Gastrocnemius medialis (tissue), 4 donors: ENCODE data around the gene MED23.

ENCODE experiments used
- CTCF ChIP-seq, 5 experiments: fragments of 450-650 bp in 3 of 5; fragments of 200-600 bp in 2 of 5; sonication (generic) in 2 of 5; IDR thresholded peaks in 4 of 5; conservative IDR thresholded peaks in 1 of 5; 1 replicate in 4 of 5; 2 replicates in 1 of 5; pipeline ENCODE4 v1.5.1; 2016 to 2019; ENCODE audit warnings: antibody characterized with exemption in 5 of 5, mild to moderate bottlenecking in 3 of 5, moderate library complexity in 3 of 5
- POLR2A ChIP-seq, 2 donors: fragments of 450-650 bp; IDR thresholded peaks; one replicate each; pipeline ENCODE4 v1.6.1; 2017; ENCODE audit warnings: antibody characterized with exemption in 2 of 2, mild to moderate bottlenecking in 2 of 2, moderate library complexity in 2 of 2

GRCh38 chr6:131600716-131601115 lies 27.3 kb downstream of the MED23 start:
- TF ChIP-seq CTCF (IDR thresholded peaks at IDR 0.05 in 4 of 5, conservative IDR thresholded peaks at IDR 0.05 in 1 of 5) = no peak
- no peak for TF ChIP-seq POLR2A (IDR thresholded peaks at IDR 0.05)
